ENCODE measurements around the gene BRWD1.

DNA sequence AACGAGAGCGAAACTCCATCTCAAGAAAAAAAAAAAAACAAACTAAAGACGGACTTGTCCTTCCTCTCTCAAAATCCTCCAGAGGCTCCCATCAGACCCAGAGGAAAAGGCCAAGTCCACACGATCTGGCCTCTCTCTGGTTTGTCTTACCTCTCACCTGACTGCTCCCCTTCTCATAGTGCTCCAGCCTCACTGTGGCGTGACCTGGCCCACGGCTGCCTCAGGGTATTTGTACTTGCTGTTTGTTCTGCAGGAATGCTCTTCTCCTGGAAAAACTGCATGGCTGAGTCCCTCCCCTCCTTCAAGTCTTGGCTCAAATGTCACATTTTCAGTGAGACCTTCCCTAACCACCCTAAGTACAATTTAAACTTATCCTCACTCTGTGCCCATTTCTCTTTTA is 8.0 kb upstream of the BRWD1 start:
- TF ChIP-seq ARNT (IDR thresholded peaks at IDR 0.05) = no peak
- no peak for TF ChIP-seq BHLHE40 (IDR thresholded peaks at IDR 0.05; ENCODE audit: borderline replicate concordance)
- TF ChIP-seq SUZ12 (IDR thresholded peaks at IDR 0.05) = no peak
- TF ChIP-seq HDGF (IDR thresholded peaks at IDR 0.05; ENCODE audit: borderline replicate concordance) = no peak
- TF ChIP-seq, protein P1, sequence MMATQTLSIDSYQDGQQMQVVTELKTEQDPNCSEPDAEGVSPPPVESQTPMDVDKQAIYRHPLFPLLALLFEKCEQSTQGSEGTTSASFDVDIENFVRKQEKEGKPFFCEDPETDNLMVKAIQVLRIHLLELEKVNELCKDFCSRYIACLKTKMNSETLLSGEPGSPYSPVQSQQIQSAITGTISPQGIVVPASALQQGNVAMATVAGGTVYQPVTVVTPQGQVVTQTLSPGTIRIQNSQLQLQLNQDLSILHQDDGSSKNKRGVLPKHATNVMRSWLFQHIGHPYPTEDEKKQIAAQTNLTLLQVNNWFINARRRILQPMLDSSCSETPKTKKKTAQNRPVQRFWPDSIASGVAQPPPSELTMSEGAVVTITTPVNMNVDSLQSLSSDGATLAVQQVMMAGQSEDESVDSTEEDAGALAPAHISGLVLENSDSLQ (IDR thresholded peaks at IDR 0.05) = no peak
- no peak for TF ChIP-seq SP1 (IDR thresholded peaks at IDR 0.05)

Data from HEK293T (cell line).